ENCODE data around the gene PARP3.

Gene PARP3

GRCh38 chr3:51997935-51998596 lies 55.9 kb downstream of the PARP3 start:
- Histone ChIP-seq H3K27me3 (ENCODE audit: insufficient read depth, low read length, poor library complexity) (no peaks in the 10 kb centered on the region), H3K27ac (ENCODE audit: low read length) (no peak overlapping the region), H3K4me2 (ENCODE audit: insufficient read depth, low read length) (no peak overlapping the region)

More at GRCh38 chr3:51997935-51998596, 55.9 kb downstream of the PARP3 start:
- DNase-seq = no peak
- peaks cover 24% of the 10 kb centered on the region for H3K79me2 ChIP-seq (ENCODE audit: insufficient read depth, low read length)
- no peak for ATAC-seq (ENCODE audit: insufficient read depth, low read depth)
- H3K4me3 ChIP-seq (ENCODE audit: low read depth in 1 of 2, low read length in 2 of 2) = no peak overlapping the region
- H3K9me3 ChIP-seq (ENCODE audit: insufficient read depth, low read length, severe bottlenecking) = no peaks in the 10 kb centered on the region
- H3K36me3 ChIP-seq (ENCODE audit: insufficient read depth, low read length) = peaks cover 24% of the 10 kb centered on the region
- H2AFZ ChIP-seq (ENCODE audit: low read depth, low read length) = no peak overlapping the region
- no peak overlapping the region for H3K9ac ChIP-seq (ENCODE audit: low read depth, low read length)
- peaks cover 31% of the 10 kb centered on the region for H3K4me1 ChIP-seq (ENCODE audit: insufficient read depth, low read length)
- TF ChIP-seq EZH2 (IDR thresholded peaks at IDR 0.05; ENCODE audit: borderline replicate concordance, low read depth, low read length, severe bottlenecking) = no peak
- TF ChIP-seq CTCF (IDR thresholded peaks at IDR 0.05; ENCODE audit: borderline replicate concordance, extremely low read depth, low read length, poor library complexity, severe bottlenecking) = no peak
- peaks cover 14% of the 10 kb centered on the region for H4K20me1 ChIP-seq (ENCODE audit: insufficient read depth, low read length)
